IMR-90 (cell line): ENCODE data around the gene CSRNP3. TPM values are rescaled to one million over a fixed set of nuclear protein-coding genes. Genes with fewer than 3 reads are reported as not detected.

Experiments used
- ATAC-seq: fragments of 200-7000 bp; cut with Tn5 transposase; 2 replicates; pipeline ENCODE4 v1.9.1; 2020; ENCODE audit warnings: low read depth, mild to moderate bottlenecking, moderate library complexity
- BruUV-seq: library from RNA; stranded (reverse); fragments of 400-500 nt; replicated peaks from 2 replicates; lab custom pipeline; 2021; lab: Mats Ljungman, UMichigan
- CTCF ChIA-PET: fragments of 300-600 bp; formaldehyde crosslinking; extraction: SDS; loops from one replicate; lab custom pipeline; 2021; ENCODE audit warnings: antibody characterized with exemption; lab: Yijun Ruan, JAX
- POLR2A ChIA-PET: fragments of 300-600 bp; sonication (Branson Sonifier 250); formaldehyde crosslinking; loops from one replicate; lab custom pipeline; 2022; ENCODE audit warnings: antibody characterized with exemption; ENCODE audit not compliant: unreplicated experiment; lab: Charles Lee
- DNase-seq: peaks from one replicate; pipeline ENCODE4 v3.0.0; 2013
- H2AFZ ChIP-seq: replicated peaks from 2 replicates; pipeline ENCODE3; 2013; ENCODE audit warnings: low read length, mild to moderate bottlenecking; ENCODE audit not compliant: poor library complexity
- H2AK5ac ChIP-seq: 2 replicates; pipeline ENCODE4 v1.6.1; 2013; ENCODE audit warnings: low read depth, low read length, inconsistent platforms
- H2AK9ac ChIP-seq: replicated peaks from 2 replicates; pipeline ENCODE3; 2013; ENCODE audit warnings: mild to moderate bottlenecking, low read depth, low read length, moderate library complexity; ENCODE audit not compliant: poor library complexity
- H2BK120ac ChIP-seq: 2 replicates; pipeline ENCODE4 v1.6.1; 2013; ENCODE audit warnings: low read depth, low read length, inconsistent platforms
- H2BK15ac ChIP-seq: 3 replicates; pipeline ENCODE4 v1.6.1; 2013; ENCODE audit warnings: low read depth, low read length, inconsistent platforms
- H2BK20ac ChIP-seq: 2 replicates; pipeline ENCODE4 v1.6.1; 2013; ENCODE audit warnings: low read depth, mild to moderate bottlenecking, inconsistent platforms, low read length, moderate library complexity
- H2BK5ac ChIP-seq: 2 replicates; pipeline ENCODE4 v1.6.1; 2013; ENCODE audit warnings: mild to moderate bottlenecking, low read depth, low read length, inconsistent platforms; ENCODE audit not compliant: poor library complexity, severe bottlenecking
- H3K14ac ChIP-seq: replicated peaks from 2 replicates; pipeline ENCODE4 v1.6.1; 2013; ENCODE audit warnings: low read depth, low read length, inconsistent platforms
- H3K18ac ChIP-seq: 2 replicates; pipeline ENCODE4 v1.6.1; 2013; ENCODE audit warnings: low read depth, low read length, control low read depth
- H3K23ac ChIP-seq: 2 replicates; pipeline ENCODE4 v1.6.1; 2013; ENCODE audit warnings: low read depth, low read length, inconsistent platforms
- H3K27ac ChIP-seq: 2 replicates; pipeline ENCODE4 v1.5.1; 2013; ENCODE audit warnings: mild to moderate bottlenecking, control low read depth, low read length; ENCODE audit not compliant: insufficient read depth
- H3K27me3 ChIP-seq: 2 replicates; pipeline ENCODE4 v1.6.1; 2013; ENCODE audit warnings: low read length; ENCODE audit not compliant: control insufficient read depth, insufficient read depth
- H3K36me3 ChIP-seq: 2 replicates; pipeline ENCODE4 v1.6.1; 2013; ENCODE audit warnings: low read length, mixed read lengths; ENCODE audit not compliant: control insufficient read depth, insufficient read depth
- H3K4ac ChIP-seq: 2 replicates; pipeline ENCODE4 v1.6.1; 2013; ENCODE audit warnings: low read depth, low read length, inconsistent platforms
- H3K4me1 ChIP-seq: 2 replicates; pipeline ENCODE4 v1.6.1; 2013; ENCODE audit warnings: low read length, mixed read lengths; ENCODE audit not compliant: control insufficient read depth, insufficient read depth
- H3K4me2 ChIP-seq: 2 replicates; pipeline ENCODE4 v1.6.1; 2013; ENCODE audit warnings: low read depth, mild to moderate bottlenecking, control low read depth, low read length, moderate library complexity
- H3K4me3 ChIP-seq: 2 replicates; pipeline ENCODE4 v1.5.1; 2013; ENCODE audit warnings: low read depth, mild to moderate bottlenecking, control low read depth, low read length, moderate library complexity; ENCODE audit not compliant: insufficient read depth
- H3K56ac ChIP-seq: 2 replicates; pipeline ENCODE4 v1.6.1; 2013; ENCODE audit warnings: low read length, inconsistent platforms; ENCODE audit not compliant: insufficient read depth; ENCODE audit errors: extremely low read depth
- H3K79me1 ChIP-seq, 2 experiments: 2 replicates each; pipeline ENCODE4 v1.6.1; 2013; ENCODE audit warnings: low read length in 2 of 2, inconsistent platforms in 1 of 2, low read depth in 1 of 2
- H3K9ac ChIP-seq: 2 replicates; pipeline ENCODE4 v1.6.1; 2013; ENCODE audit warnings: low read depth, low read length, control low read depth
- H3K9me1 ChIP-seq: 2 replicates; pipeline ENCODE4 v1.6.1; 2013; ENCODE audit warnings: low read length, inconsistent platforms; ENCODE audit not compliant: insufficient read depth
- H3K9me3 ChIP-seq: 2 replicates; pipeline ENCODE4 v1.6.1; 2013; ENCODE audit warnings: low read length; ENCODE audit not compliant: control insufficient read depth, insufficient read depth
- H4K20me1 ChIP-seq: 2 replicates; pipeline ENCODE4 v1.6.1; 2013; ENCODE audit warnings: low read length, inconsistent platforms; ENCODE audit not compliant: insufficient read depth
- H4K5ac ChIP-seq: 2 replicates; pipeline ENCODE4 v1.6.1; 2013; ENCODE audit warnings: mild to moderate bottlenecking, low read depth, low read length, control low read depth
- H4K8ac ChIP-seq, 2 experiments: 2 replicates each; pipeline ENCODE4 v1.6.1; 2013; ENCODE audit warnings: low read depth in 2 of 2, low read length in 2 of 2, control low read depth in 1 of 2, inconsistent platforms in 1 of 2
- H4K91ac ChIP-seq: 2 replicates; pipeline ENCODE4 v1.6.1; 2013; ENCODE audit warnings: low read depth, low read length, inconsistent platforms; ENCODE audit not compliant: insufficient read depth
- BHLHE40 ChIP-seq: fragments of 150-350 bp; IDR thresholded peaks from 2 replicates; pipeline ENCODE4 v1.6.1; 2016; ENCODE audit warnings: mild to moderate bottlenecking, low read depth, low read length
- CEBPB ChIP-seq: IDR thresholded peaks from 2 replicates; pipeline ENCODE4 v1.6.1; 2012; ENCODE audit warnings: low read depth, low read length, improper control_type of control experiment
- CHD1 ChIP-seq: IDR thresholded peaks from 2 replicates; pipeline ENCODE4 v1.6.1; 2012; ENCODE audit warnings: low read depth, low read length, improper control_type of control experiment
- FOS ChIP-seq: fragments of 150-350 bp; IDR thresholded peaks from 2 replicates; pipeline ENCODE4 v1.6.1; 2016; ENCODE audit warnings: low read depth, low read length
- MAFK ChIP-seq: IDR thresholded peaks from 2 replicates; pipeline ENCODE4 v1.6.1; 2012; ENCODE audit warnings: low read depth, low read length, improper control_type of control experiment
- MAZ ChIP-seq: IDR thresholded peaks from 2 replicates; pipeline ENCODE4 v1.6.1; 2012; ENCODE audit warnings: low read depth, mild to moderate bottlenecking, low read length, improper control_type of control experiment, moderate library complexity, borderline replicate concordance
- MXI1 ChIP-seq: IDR thresholded peaks from 2 replicates; pipeline ENCODE4 v1.6.1; 2012; ENCODE audit warnings: low read depth, mild to moderate bottlenecking, low read length, moderate library complexity, borderline replicate concordance
- NFE2L2 ChIP-seq: fragments of 150-350 bp; IDR thresholded peaks from 2 replicates; pipeline ENCODE4 v1.6.1; 2016; ENCODE audit warnings: low read depth, mild to moderate bottlenecking, low read length
- POLR2A ChIP-seq: IDR thresholded peaks from 2 replicates; pipeline ENCODE4 v1.6.1; 2012; ENCODE audit warnings: mild to moderate bottlenecking, low read depth, low read length
- RAD21 ChIP-seq: IDR thresholded peaks from 2 replicates; pipeline ENCODE4 v1.6.1; 2012; ENCODE audit warnings: low read length, improper control_type of control experiment
- RCOR1 ChIP-seq: IDR thresholded peaks from 2 replicates; pipeline ENCODE4 v1.6.1; 2012; ENCODE audit warnings: mild to moderate bottlenecking, low read length, improper control_type of control experiment; ENCODE audit not compliant: insufficient replicate concordance
- RFX5 ChIP-seq: IDR thresholded peaks from 2 replicates; pipeline ENCODE4 v1.8.0; 2012; ENCODE audit warnings: low read depth, mild to moderate bottlenecking, low read length, moderate library complexity
- SMC3 ChIP-seq: fragments of 150-350 bp; IDR thresholded peaks from 2 replicates; pipeline ENCODE4 v1.6.1; 2016; ENCODE audit warnings: low read depth, mild to moderate bottlenecking, antibody characterized with exemption, low read length, moderate library complexity
- WGBS, 2 experiments: methylation state at CpG; one replicate each; pipeline versions ENCODE4 v1.1.5 to v1.1.7; 2013; ENCODE audit warnings: missing lambda C conversion rate in 2 of 2; ENCODE audit not compliant: insufficient read length in 1 of 2; ENCODE audit errors: extremely low coverage in 2 of 2; 5-methylcytosine and 5-hydroxymethylcytosine counted together
- dilution Hi-C: fragments of 300-500 bp; cut with HindIII; formaldehyde crosslinking; loops from one replicate; pipeline ENCODE4 v1.14.3; 2018; ENCODE audit warnings: low sequenced_read_pairs; ENCODE audit not compliant: unreplicated experiment
- in situ Hi-C: fragments of 300-500 bp; cut with MboI; formaldehyde crosslinking; loops from 3 replicates; pipeline ENCODE4 v1.14.3; 2019; ENCODE audit warnings: low sequenced_read_pairs, inconsistent platforms, mixed read lengths
- intact Hi-C: fragments of 100-400 bp; cut with micrococcal nuclease; formaldehyde crosslinking; loops from 2 replicates; pipeline ENCODE4 v1.10.0; 2022
- polyA plus RNA-seq, 3 experiments: library from polyadenylated mRNA; depleted of rRNA; stranded (reverse); fragments of >200 nt; gene quantifications; 2 replicates each; pipeline ENCODE4 v1.2.3, GENCODE V29; 2012; ENCODE audit warnings: low replicate concordance in 1 of 3
- total RNA-seq: library from RNA; depleted of rRNA; stranded (reverse); fragments of >200 nt; gene quantifications from 2 replicates; pipeline ENCODE4 v1.2.3, GENCODE V29; 2012
- TF ChIP-seq, protein P1 (sequence below): fragments of 150-350 bp; IDR thresholded peaks from 2 replicates; pipeline ENCODE4 v1.6.1; 2017; ENCODE audit warnings: mild to moderate bottlenecking, antibody characterized with exemption, low read length, low read depth
- TF ChIP-seq, protein P2 (sequence below): fragments of 150-350 bp; IDR thresholded peaks from 2 replicates; pipeline ENCODE4 v1.6.1; 2016; ENCODE audit warnings: low read depth, mild to moderate bottlenecking, low read length, moderate library complexity, borderline replicate concordance

CSRNP3 gene
- total and polyA plus RNA-seq, 2 of the 4 experiments (the other 2 are of a cell fraction): 0.21 to 0.72 TPM

DNA sequence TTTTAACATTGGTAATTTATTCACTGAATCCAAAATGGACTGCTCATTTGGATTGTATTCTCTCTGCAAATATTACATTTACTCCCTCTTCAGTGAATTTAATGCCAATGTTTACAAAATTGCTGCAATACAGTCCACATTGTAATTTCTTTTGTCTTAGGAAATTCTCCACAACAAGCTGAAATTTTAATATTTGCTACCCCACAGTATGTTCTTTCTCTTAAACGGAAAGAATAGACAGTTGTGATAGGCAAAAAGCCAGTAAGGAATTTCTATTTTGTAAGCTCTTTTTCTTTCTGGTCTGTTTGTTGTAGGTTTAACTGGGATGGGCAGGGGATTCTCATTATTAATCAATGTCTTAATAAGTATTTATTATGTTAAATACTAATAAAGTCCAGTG is 92.0 kb downstream of the CSRNP3 start:
- H2AK9ac ChIP-seq: no peak overlapping the region
- H3K4me1 ChIP-seq: no peaks in the 10 kb centered on the region
- H2BK120ac ChIP-seq: no peak overlapping the region
- dilution Hi-C loops (no loop called here), in situ Hi-C loops (no loop called here), intact Hi-C loops (loop anchor here (10.0 kb wide), 1 partner anchor 313 kb away; no protein-coding TSS in a partner anchor)
- no peak overlapping the region for H2BK5ac ChIP-seq
- no peaks in the 10 kb centered on the region for H3K9me1 ChIP-seq
- H4K5ac ChIP-seq: no peak overlapping the region
- no peaks in the 10 kb centered on the region for H3K9me3 ChIP-seq
- no peak overlapping the region for H3K27ac ChIP-seq
- no peak overlapping the region for H4K8ac ChIP-seq
- no peak overlapping the region for H2BK15ac ChIP-seq
- no TSS peak for BruUV-seq
- H4K91ac ChIP-seq: no peak overlapping the region
- CTCF ChIA-PET: interaction anchor here (0.5 kb wide), 1 partner anchor 10 kb away, joined by 6 read pairs; no protein-coding TSS in a partner anchor
- H3K9ac ChIP-seq: no peak overlapping the region
- H3K4ac ChIP-seq: no peak overlapping the region
- H3K27me3 ChIP-seq: no peaks in the 10 kb centered on the region
- H3K79me1 ChIP-seq: no peaks in the 10 kb centered on the region
- H4K20me1 ChIP-seq: no peaks in the 10 kb centered on the region
- H3K18ac ChIP-seq: no peak overlapping the region
- POLR2A ChIA-PET: no interaction called here
- H3K23ac ChIP-seq: no peak overlapping the region
- H3K14ac ChIP-seq: no peak overlapping the region
- H2AFZ ChIP-seq: no peak overlapping the region
- H3K4me3 ChIP-seq: no peak overlapping the region
- H2AK5ac ChIP-seq: no peak overlapping the region
- no peaks in the 10 kb centered on the region for H3K36me3 ChIP-seq
- DNase-seq (no peak), ATAC-seq (no peak)
- H2BK20ac ChIP-seq: no peak overlapping the region
- no peak overlapping the region for H3K56ac ChIP-seq
- WGBS, 2 experiments: no CpG with 5 or more reads among the region's 1 CpG
- TF ChIP-seq BHLHE40 (no peak), POLR2A (no peak), RCOR1 (no peak), MXI1 (no peak), CHD1 (no peak), MAZ (no peak), NFE2L2 (no peak), CEBPB (no peak), RFX5 (no peak), FOS (no peak), SMC3 (no peak), RAD21 (no peak), MAFK (no peak)
- TF ChIP-seq, protein P1, sequence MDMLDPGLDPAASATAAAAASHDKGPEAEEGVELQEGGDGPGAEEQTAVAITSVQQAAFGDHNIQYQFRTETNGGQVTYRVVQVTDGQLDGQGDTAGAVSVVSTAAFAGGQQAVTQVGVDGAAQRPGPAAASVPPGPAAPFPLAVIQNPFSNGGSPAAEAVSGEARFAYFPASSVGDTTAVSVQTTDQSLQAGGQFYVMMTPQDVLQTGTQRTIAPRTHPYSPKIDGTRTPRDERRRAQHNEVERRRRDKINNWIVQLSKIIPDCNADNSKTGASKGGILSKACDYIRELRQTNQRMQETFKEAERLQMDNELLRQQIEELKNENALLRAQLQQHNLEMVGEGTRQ: no peak
- TF ChIP-seq, protein P2, sequence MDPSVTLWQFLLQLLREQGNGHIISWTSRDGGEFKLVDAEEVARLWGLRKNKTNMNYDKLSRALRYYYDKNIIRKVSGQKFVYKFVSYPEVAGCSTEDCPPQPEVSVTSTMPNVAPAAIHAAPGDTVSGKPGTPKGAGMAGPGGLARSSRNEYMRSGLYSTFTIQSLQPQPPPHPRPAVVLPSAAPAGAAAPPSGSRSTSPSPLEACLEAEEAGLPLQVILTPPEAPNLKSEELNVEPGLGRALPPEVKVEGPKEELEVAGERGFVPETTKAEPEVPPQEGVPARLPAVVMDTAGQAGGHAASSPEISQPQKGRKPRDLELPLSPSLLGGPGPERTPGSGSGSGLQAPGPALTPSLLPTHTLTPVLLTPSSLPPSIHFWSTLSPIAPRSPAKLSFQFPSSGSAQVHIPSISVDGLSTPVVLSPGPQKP: no peak
- no peak overlapping the region for H3K4me2 ChIP-seq
